DMS114 treated with DMSO at 0.1 percent for 48 hours (cell line): ENCODE measurements around the gene TTI1.

Experiments
- DNase-seq: peaks from one replicate; lab custom pipeline; 2025; ENCODE audit not compliant: unreplicated experiment; lab: John Stamatoyannopoulos, UW

The TTI1 gene

DNA sequence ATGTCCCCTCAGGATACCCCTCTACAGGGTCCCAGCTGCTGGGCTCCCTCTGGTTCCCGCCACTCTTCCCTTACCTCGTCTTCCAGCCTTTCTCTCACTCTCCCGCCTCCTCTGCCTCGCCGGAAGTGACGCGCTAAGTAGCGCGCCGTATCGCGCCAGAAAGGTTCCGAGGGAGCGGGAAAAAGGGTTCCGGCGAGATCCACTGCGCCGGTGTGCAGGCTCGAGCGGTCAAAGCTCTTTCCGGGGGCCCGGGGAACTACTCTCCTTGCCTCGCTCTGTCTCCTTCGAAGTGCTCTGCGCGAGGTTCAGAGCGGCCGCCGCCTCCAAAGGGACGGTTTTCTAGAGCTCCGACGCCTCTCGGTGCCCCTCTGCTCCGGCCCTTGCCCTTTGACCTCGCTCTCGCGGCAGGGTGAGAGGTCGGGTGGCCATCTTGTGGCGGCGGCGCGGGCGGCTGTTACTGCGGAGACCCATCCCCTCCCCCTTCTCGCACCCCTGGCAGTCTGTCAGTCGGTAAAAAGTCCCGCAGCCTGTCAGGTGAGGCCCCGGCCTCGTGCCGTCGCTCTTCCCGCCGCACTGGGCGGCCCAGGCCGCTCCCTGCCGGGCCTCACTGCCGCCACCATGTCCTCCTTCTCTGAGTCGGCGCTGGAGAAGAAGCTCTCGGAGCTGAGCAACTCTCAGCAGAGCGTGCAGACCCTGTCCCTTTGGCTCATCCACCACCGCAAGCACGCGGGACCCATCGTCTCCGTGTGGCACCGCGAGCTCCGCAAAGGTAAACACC is at the start of gene TTI1, which contains the start of gene RPRD1B:
TSS of gene TTI1 (minus strand) at position 127 of the 778 bp plus-strand sequence. CDS start 19,640 bp downstream, outside the sequence.
TSS of gene RPRD1B (plus strand) at position 417 of the 778 bp plus-strand sequence. CDS start at position 619, 202 bp downstream.
- peak; percentile 84 for DNase-seq

DNA sequence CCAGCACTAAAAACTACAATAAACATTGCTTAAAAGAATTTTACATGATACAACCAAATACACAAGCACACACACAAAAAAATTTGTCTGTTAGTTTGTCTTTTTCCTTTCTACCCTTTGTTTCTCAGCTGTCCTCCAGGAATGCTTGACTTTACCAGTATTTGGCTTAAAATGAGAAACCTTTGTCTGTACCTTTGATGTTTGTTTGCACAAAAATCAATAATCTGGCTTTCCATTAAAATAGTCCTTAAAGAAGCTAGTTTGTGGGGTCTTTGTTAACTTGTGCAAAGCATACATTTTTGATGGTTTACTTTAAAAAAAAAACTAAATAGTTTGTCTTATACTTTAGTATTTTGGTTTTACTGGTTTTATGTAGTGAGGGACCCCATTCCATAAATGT is 49.6 kb upstream of the TTI1 start:
- DNase-seq, result no peak

DNA sequence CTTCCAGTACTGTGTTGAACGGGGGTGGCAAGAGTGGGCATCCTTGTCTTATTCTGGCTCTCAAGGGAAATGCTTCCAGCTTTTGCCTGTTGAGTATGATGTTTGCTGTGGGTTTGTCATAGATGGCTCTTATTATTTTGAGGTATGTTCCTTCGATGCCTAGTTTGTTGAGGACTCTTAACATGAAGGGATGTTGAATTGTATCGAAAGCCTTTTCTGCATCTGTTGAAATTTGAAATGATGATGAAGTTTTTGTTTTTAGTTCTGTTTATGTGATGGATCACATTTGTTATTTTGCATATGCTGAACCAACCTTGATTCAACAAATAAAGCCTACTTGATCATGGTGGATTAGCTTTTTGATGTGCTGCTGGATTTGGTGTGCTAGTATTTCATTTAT is 48.3 kb upstream of the TTI1 start:
- DNase-seq, result no peak

DNA sequence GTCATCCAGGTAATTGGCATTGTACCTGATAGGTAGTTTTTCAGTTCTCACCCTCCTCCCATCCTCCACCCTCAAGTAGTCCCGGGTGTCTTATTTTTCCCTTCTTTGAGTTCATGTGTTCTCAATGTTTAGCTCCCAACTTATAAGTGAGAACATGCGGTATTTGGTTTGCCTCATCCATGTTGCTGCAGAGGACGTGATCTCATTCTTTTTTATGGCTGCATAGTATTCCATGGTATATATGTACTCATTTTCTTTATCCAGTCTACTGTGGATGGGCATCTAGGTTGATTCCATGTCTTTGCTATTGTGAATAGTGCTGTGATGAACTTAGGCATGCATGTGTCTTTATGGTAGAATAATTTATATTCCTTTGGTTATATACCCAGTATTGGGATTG is 46.1 kb upstream of the TTI1 start:
- DNase-seq, result no peak

DNA sequence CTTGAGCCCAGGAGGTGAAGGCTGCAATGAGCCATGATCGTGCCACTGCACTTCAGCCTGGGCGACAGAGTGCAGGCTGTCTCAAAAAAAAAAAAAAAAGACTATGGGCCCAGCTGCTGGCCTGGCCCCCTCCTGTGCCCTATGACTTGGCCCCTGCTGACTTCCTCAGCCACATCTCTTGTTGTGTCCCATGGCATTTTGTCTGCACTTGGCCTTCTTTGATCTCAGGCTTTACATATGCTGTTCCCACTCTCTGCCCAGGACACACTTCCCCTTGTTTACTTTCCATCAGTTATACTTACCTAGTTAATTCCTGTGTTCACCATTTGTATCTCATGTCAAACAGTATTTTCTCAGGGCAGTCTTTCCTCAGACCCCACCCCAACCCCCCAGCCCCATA is 44.8 kb upstream of the TTI1 start:
- DNase-seq, result no peak

DNA sequence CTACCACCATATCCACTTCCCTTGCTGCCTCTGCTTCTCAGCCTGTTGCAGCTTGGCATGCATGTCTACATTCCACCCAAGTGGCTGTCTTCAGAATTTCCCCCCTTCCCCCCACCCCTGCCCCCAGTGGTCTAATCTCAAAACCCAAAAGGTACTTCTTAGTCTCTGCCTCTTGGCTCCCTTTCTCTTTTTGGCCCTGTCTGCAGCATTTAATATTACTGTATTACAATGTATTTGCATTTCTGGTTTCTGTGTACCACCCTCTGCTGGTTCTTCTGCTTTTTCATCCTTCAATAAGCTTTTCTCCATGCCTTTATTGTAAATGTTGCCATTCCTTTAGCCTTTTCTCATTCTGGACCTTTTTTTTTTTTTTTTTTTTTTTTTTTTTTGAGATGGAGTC is 43.3 kb upstream of the TTI1 start:
- DNase-seq, result no peak

DNA sequence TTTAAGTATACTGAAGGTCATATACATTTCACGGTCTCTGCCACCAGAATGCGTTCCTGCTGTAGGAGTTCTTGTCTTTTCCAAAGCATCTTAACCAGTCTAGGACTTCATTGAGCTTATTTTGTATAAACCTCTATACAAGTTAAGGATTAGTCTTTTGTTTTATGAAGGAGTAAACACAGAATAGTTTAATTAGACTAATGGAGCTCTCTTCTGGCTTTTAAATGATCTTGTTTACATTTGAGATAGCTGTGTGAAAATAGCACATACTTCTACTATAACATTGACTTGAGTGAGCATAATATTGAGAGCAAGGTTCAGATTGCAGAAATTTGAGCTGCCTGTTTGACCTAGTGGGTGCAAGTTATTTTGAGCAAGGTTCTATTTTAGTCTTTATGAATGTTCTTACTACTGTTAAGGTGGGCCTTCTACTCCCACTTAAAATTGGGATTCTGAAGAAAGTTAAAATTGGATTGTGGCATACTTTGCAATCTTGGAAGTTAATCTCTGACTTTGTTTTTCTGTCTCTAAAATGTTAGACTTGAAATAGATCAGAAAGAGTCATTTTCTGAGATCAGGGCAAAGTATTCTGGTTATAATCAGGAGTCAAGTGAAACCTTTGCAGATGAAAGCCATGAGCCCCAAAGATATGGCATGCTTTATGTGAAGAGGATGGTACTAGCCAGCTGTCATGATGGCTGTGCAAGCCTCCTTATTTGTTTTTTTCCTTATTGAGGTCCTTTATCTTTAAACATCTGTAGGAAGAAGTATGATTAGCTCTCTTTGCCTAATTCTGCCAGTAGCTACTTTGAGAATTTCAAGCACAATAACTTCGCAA is 42.1 kb upstream of the TTI1 start:
- DNase-seq, result no peak

DNA sequence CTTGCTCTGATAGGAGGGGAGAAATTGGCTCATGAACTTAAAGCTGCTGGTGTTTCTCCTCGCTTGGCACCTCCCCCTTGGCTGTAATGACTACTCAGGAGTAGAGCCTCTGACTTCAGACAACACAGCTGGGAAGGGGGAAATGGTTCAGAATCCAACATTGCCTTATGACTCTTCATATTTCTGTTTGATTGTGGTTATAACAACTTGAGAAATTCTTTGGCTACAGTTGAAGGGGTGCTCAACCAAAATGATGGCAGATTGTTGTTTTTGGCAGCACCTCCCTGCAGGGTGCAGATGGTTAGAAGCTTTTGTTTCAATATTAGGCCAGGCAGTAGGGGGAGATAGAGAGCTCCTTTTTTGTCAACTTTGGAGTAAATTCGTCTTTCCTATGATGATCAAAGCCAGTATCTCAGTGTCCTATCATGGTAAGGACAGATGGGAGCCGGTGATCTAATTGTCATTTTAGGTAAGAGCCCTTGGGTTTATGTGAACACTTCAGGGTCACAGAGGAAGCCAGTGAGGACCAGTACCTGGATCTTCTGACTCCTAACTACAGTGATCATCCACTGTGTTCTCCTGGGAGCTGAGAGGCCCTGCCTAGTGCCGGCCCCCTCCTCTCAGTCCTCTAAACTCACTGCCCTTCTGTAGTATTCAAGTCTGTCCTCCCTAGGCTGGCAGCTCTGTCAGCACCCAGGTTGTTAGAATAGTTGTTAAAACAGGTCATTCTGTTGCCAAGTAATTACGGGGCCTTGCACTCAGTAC is 40.2 kb upstream of the TTI1 start:
- DNase-seq, result no peak

DNA sequence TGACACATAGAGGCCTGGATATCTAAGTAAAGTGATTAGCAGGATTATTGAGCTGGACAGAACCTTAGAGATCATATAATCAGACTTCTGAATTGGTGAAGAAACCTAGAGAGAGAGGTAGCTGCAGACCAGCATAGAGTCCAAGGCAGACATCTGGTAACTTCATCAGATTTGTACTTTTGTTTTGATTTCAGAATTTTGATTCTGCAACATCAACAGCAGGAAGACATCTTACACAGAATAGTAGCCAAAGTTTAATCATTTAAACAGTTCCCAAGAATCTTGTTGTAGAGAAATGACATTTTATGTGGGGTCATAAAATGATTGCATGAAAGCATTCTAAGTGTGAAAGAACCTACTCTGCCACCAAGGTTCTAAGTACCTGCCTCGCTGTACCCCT is 39.6 kb upstream of the TTI1 start:
- DNase-seq, result no peak

DNA sequence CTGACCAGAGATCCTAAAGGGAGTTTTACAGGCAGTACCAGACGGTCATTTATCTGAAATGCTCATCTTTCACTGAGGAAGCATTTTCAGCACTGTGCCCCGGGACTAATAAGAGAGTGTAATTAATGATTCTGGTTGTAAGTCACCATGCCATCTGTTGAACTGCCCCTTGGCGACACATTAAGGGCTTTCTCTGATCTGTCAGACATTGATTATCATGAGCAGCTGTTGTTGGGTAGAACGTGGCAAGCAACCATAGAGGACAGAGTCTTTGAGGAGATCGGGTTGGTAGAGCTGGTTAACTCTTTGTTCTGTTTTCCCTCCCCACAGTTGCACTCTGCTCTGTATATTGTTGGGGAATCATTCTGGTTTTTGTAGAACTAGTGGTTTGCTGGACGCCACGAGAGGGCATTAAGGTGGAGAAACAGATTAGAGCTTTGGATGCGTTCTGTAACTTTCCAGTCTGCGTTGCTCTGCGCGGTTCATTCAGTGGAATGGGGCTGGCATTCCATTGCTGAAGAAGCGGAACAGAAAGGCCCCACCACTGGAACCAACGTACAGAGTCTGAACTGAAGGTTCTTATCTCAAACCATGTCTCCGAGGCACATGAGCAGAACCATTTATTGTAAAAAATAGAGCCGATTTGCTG is 34.6 kb upstream of the TTI1 start:
- no peak for DNase-seq

DNA sequence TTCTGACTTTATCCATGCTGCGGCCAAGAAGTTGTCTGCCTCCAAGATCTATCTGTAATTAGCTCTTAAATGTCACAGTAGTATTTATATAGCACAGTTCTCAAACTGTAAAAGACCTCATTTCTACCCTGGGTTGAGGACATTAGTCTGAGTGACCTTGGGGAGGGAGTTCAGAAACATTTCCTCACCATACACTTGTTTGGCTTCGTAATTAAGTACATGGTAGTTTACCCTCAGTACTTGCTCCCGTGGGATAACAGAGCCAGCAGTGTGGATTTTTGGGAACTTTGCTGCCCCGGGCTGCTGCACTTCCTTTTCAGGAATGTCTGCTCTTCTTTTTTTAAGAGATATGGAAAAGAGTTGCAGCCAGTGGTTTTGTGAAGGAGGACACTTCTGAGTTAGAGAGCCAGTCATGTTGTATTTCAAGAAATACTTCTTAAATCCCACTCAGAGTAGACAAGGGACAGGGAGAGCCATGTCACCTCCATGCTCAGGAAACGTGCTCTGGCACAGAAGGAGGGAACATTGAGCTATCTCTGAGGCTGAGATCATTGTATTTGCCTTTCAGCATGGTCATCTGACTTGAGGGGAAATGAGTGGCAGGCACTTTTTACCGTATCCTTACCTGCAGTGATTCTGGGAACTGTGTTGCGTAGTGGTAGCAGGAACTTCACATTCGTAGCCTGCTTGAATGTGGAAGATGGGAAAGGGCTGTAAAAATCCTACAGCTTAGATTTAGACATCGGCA is 33.9 kb upstream of the TTI1 start:
- DNase-seq, result no peak

DNA sequence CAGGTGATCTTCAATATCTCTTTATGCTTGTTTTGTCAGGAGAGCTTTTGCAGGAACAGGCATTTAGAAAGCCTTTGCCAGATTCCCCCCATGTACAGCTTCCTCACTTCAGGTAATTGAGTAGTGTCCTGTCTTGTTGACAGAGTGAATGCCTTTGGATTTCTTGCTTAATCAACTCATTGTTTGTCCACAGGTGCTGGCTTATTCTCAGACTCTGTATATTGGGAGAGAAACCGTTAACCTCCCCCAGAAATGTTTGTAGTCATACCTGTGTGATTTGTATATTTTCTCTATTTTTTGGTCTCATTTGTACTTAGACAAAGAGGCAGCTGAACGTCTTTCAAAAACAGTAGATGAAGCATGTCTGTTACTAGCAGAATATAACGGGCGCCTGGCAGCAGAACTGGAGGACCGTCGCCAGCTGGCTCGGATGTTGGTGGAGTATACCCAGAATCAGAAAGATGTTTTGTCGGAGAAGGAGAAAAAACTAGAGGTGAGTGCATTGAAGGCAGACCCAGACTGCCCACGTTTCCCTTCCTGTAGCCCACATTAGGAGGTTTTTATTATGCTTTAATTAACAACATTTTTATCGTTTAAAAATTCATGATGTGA is 32.6 kb upstream of the TTI1 start:
- DNase-seq, result no peak

DNA sequence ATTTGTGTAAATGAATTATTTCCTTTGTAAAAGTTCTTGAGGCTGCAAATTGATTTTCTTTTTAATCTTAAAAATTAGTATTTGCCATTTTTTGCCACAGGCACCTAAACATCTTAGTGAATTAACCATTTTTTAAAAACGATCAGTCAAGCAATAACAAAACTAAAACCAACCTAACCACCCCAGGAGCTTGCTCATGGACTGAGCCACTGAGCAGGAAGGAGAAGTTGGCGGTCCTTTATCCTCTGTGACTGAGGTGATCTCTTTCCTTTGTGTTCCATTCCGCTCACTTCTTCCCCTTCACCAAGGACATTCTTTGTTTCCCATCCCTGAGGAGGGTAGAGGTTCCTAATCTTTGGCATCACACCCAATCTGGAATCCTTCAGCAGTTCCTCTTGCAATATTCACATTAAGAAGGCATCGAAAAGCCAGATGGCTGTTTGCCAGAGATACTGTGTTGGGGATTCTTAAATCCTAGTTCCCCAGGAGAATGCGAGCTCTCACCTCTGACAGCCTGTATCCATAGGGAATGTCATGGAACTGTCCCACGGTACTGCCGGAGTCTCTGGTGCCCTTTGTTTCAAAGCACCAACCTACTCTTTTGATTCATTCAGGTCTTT is 30.8 kb upstream of the TTI1 start:
- no peak for DNase-seq

DNA sequence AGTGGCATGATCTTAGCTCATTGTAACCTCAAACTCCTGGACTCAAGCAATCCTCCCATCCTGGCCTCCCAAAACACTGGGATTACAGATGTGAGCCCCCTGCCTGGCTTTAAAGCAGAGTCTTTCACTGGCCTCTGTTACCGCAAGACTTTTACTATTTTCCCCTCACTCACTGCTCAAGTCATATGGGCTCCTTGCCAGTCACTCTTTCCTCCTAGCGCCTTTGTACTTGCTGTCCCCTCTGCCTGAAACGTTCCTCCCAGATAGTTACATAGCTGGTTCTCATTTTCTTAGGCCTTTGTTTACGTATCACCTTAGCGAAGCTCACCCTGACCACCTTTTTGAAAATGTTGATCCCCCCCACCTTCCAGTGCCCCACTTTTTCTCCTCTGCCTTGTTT is 29.6 kb upstream of the TTI1 start:
- DNase-seq, result no peak

DNA sequence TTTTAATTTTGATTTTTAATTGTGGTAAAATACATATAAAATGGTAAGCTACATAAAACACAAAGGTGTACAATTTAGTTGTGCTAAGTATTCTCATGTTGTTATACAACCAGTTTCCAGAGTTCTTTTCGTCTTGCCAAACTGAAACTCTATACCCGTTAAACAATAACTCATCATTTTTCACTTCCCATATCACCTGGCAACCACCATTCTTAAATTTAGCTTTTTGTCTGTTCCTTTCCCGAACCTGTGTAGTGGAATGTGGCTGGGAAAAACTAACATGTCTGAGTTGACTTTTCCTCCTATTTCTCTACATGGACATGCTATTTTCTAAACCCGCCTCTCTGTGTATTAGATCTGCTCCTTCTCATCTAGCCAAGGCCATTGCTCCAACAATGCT is 27.9 kb upstream of the TTI1 start:
- no peak for DNase-seq

DNA sequence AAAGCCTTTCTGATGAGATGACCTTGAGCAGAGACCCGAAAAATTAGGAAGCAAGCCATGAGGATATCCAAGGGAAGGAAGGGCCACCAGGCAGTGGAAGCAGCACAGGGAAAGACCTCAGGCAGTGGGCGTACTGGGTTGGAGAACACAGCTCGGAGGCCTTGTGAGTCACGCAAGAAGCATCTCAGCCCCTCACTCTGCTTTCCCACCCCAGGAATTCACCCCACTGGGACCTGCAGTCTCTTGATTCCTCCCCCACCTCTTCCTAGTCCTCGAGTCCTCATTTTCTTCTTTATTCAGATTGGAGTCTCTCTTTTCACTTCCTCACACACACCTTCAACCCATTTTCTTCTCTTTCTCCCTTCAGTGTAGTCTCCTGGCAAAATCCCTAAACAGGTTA is 27.3 kb upstream of the TTI1 start:
- no peak for DNase-seq

DNA sequence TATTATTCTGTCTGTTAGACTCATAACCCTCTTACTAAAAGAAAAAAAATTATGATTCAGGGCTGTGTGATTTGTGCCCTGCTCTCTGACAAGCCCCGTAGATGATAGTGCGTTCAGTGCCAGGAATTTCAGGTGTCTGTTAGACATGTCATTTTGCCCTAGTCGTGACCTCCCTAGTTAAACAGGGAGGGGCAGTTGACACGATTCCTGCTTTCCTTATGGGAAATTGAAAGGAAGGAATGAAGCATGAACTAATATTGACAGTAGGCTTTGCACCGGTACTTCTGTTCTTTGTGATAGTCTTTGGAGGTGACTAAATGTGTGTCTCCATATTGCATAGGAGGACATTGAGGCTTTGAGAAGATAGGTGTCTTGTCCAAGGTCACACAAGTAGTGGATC is 26.6 kb upstream of the TTI1 start:
- DNase-seq, result no peak

DNA sequence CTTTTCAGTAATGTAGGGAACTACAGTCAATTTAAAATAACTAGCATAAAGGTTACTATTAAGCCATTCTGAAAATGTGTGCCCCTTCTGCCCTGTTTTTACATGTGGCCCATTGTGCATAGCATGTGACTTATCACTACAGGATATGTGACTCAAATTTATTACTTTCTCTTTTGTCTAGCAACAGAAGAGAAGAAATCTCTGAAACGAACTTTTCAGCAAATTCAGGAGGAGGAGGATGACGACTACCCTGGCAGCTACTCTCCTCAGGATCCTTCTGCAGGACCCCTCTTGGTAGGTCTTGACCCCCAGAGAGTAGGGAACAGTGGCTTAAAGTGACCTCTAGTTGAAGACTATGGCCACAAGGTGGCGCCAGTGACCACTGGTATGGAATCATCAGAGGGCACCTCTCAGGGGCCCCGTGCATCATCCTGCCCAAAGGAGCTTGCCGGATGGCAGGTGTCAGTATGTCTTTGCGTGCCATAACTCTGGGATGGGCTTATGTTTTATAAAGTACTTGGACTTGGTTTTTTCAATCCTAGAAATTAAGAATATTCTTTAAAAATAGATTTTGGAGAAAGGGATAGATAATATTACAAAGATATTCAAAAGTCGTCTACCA is 24.2 kb upstream of the TTI1 start:
- DNase-seq, result peak; percentile 16

DNA sequence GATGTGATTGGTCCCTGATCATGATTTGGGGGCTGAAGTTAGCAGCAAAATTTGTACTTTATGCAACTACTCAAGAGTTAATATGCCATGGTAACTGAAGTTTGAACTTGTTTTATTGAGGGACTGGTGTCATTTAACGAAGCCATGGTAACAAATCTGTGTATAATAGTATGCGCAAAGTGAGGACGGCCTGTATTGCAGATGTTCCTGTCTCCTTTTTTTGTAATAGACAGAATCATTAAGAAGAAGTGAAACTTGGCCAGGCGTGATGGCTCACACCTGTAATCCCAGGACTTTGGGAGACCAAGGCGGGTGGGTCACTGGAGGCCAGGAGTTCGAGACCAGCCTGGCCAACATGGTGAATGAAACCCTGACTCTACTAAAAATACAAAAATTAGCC is 22.6 kb upstream of the TTI1 start:
- no peak for DNase-seq
